HT1080 (cell line): Measurements from ENCODE around the gene TNKS1BP1. TPM values are rescaled to one million over a fixed set of nuclear protein-coding genes. Genes with fewer than 3 reads are reported as not detected.
"Not testable (repeated sequence)": the region's sequence is repeated elsewhere in the genome, so short reads cannot be mapped to it uniquely, and the experiment has no call there.

Experiments used
- DNase-seq: peaks from one replicate; pipeline ENCODE4 v3.0.0-alpha.2; 2015; ENCODE audit warnings: low read depth
- total RNA-seq: library from RNA; depleted of rRNA; stranded (reverse); fragments of >200 nt; shearing (Covaris generic); gene quantifications from 2 replicates; pipeline ENCODE4 v1.2.3, GENCODE V29; 2014

TNKS1BP1 gene
- total RNA-seq, 1 experiment from 2014 or later: 57.0 TPM

- DNase-seq: no peak
These were observed 29.1 kb upstream of the TNKS1BP1 start for GRCh38 chr11:57353852-57354251.

DNA sequence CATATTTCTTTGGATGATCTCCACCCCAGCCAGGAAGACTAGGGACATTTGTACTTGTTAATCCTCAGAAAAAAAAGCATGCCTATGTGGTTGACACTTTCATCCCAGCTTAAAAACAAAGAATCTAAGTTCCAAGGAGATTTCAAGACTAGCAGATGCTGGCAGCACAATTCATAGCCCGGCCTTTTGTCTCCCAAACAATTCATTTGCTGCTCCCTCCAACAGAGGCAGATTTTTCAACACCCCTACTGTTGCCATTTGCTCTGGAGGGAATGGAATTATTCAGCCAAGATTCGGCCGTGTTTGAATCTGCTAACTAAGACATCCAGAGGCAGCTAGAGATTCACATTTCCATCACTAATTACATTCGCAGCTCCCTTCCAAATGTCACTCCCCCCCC is 28.7 kb upstream of the TNKS1BP1 start:
- no peak for DNase-seq

DNA sequence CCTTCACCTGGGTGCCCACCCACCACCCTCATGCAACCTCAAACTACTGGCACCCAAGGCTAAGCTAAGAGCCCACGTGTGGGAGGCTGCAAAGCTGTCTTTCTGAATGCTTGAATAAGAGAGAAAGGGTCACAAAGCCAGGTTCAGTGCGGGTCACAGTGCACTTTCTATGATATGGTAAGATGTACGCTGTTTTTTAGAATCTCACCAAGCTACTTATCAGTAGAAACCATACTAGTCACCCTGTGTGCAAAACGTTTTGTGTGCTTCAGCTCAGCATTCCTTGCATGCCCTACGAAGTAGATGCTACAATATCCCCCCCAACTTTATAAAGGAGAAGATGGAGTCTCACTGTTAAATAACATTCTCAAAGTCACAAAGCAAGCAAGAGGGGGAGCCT is 28.3 kb upstream of the TNKS1BP1 start:
- no peak for DNase-seq

DNA sequence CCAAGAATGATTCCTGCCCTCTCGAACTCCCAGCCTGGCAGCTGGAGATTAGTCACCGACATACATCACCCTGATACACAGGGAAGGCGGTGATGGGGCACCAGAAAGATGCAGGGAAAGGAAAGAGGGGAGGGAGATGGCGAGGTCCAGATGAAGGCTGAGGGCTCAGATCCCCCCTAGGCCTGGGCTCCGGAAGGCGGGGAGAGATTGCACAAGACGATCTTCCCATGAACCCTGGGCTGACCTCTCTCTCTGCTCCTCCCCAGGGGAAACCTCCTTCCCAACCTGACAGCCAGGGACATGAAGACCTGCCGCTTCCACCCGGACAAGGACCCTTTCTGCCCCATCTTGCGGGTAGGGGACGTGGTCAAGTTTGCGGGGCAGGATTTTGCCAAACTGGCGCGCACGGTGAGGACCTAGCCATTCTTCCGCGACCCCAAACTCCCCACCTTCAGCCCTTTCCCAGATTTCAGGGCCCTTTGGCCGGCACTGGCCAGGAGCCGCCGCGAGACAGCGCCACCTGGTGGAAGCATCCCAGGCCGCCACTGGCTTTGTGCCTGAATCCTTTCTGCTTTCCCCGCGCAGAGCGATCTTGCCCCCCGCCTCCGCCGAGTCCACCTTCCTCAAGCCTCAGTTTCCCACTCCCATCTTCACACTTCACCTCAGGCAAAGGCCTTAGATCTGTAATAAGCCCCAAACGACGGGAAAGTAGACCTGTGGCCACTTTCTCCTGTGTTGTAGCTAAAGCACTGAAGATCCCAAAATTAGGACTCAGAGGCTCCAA is 24.9 kb upstream of the TNKS1BP1 start:
- DNase-seq: peak; percentile 54

DNA sequence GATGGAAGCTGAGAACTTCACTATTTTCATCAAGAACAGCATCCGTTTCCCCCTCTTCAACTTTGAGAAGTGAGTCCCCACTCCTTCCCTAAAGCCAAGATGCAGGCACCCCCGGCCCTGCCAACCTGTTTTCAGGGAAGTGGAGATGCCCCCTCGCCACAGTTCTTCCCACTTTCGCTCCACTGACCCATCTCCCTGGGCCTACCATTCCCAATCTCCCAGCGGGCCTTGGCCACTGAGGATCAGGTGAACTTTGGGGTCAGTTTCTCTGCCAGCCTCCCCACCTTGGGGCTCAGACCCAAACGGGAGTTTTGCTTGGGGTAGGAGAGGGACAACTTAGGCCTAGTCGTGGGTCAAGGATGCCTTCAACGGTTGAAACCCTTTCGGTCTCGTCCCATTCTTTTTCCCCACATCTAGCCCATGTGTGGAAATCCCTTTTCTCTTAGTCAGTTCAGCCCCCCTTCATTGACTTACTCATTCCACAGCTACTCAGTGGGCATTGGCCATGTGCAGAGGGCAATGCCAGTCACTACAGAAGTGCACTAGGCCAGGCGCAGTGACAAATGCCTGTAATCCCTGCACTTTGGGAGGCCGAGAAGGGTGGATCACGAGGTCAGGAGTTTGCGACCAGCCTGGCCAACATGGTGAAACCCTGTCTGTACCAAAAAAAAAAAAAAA is 24.0 kb upstream of the TNKS1BP1 start:
- DNase-seq: no peak

DNA sequence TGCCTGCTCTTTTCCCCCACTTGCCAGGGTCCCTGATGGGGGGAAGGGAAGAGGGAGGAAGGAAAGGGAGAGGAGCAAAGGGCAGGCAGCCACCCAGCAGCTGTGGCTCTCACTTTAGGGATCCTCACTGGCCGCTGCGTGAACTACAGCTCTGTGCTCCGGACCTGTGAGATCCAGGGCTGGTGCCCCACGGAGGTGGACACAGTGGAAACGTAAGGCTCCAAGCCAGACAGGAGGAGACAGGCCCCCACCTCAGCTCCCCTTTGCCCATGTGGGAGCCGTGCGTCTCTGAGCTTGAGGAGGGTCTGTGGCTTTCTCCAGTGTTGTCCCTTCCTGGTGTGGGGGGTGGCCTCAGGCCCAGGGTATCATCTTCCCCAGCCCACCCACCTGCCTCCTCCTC is 23.3 kb upstream of the TNKS1BP1 start:
- DNase-seq: no peak

GRCh38 chr11:57347336-57347735 is 22.6 kb upstream of the TNKS1BP1 start:
- DNase-seq: no peak

DNA sequence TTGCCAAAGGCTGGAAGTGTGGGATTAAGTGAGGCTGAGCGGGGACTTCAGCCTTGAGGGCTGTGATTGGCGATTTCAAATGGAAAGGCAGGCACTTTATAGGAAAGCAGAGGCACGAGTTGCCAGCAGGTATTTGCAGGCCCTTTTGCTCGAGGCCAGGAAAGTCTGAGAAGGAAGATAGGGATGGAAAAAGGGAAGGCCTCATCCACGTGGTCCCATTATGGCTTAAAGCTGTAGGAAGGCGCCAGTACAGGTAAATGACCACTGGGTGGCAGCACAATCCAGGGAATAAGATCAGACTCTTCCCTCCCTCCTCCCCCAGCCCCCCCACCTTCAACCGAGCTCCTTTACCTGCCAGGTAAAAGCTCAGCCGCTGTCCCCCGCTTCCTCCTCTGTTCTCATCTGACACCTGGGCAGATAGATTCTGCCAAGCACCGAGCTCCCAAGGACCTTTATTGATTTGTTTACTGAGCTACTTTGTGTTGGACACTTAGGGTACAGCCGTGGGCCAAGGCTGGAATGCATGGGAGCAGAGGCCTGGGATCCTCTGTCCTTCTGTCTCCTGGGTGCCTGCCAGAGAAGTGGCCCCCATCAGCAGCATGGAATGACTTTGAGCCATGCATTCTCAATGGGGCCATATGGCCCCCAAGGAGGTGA is 20.9 kb upstream of the TNKS1BP1 start:
- DNase-seq: peak; percentile 53

GRCh38 chr11:57344826-57345225 is 20.1 kb upstream of the TNKS1BP1 start:
- no peak for DNase-seq

DNA sequence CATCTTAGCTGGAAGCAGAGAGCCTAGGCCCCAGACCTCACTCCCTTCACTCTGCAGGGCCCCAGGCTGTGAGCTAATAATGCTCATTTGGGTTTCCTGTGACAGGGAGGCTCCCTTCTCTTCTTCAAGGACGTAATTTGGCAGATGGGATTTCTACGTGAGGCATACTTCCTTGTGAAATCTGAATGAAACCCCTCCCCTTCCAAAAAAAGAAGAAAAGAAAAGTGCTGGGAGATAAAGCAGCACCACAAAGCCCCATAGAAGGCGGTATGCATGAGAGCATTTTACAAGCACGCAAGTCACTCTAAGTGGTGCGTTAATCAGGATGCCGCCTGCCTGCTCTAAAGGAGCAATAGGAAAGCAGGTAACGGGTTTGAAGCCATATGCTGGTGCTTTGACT is 19.1 kb upstream of the TNKS1BP1 start:
- no peak for DNase-seq

- DNase-seq: no peak
These were observed 17.9 kb upstream of the TNKS1BP1 start for GRCh38 chr11:57342702-57343101.

DNA sequence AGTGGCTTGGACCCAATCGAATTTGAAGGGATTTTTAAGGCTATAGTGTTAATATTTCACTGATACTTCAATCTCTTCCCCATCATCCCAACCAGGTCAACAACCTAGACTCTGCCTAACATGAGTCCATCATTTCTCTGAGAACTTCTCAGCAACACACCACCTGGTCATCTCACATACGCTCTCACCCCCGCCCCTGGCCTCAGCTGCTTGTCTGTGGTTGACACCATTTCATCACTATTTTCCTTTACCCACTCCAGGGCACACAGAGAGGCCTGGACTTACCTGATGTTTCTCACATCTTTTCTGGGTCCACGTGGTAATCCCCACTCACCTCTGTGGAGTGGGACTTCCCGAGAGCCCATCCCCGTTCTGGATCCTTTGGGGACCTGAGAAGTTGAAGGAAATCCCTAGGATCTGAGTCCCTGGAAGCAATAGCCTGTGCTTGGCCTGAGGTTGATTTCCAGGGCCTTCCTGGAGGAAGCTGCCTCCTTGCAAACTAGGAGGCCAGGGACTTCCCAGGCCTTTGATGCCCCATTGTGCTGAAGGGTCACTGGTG is 16.6 kb upstream of the TNKS1BP1 start:
- DNase-seq: no peak

- no peak for DNase-seq
These were observed 15.4 kb upstream of the TNKS1BP1 start for GRCh38 chr11:57340039-57340615.

DNA sequence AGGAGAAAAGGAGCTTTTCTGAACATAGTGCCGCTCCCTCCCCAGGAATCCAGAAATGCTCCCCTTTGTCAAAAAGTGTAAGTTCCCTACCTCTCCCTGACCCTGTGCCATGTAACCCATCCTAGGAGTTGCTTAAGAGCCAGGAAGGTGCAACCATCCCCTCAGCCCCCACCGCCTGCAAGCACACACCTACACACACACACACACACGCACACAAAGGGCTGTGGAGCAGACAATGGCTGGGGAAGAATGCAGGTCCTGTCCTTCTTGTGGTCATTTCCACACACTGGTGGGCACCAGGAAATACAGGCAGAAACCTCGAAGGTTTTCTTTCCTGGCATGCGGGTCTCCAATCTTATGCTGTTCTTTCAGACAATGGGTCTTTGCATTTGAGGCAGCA is 14.6 kb upstream of the TNKS1BP1 start:
- no peak for DNase-seq

DNA sequence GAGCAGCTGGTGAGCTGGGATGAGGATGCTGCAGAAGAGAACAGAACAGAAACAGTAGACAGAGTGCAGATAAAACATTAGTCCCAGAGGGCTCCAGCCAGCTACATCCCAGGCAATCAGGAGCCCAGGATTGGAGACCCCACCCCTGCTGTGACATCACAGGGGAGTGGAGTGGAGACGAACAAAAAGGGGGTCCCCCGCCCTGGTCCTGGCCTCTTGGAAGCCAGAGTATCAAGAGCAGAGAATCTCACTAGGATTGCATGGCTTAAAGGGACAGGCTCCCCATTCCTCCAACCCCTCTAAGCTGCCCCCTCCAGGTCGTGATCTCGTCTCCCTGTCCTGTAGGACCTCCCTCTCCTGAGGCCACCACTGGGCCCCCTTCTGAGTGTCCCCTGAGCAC is 13.4 kb upstream of the TNKS1BP1 start, which contains the start of gene P2RX3:
TSS of gene P2RX3 (plus strand) at position 211 of the 400 bp plus-strand sequence. CDS start 199 bp downstream, outside the sequence.
- no peak for DNase-seq

GRCh38 chr11:57336856-57337255 is 12.1 kb upstream of the TNKS1BP1 start:
- not testable (repeated sequence) for DNase-seq

DNA sequence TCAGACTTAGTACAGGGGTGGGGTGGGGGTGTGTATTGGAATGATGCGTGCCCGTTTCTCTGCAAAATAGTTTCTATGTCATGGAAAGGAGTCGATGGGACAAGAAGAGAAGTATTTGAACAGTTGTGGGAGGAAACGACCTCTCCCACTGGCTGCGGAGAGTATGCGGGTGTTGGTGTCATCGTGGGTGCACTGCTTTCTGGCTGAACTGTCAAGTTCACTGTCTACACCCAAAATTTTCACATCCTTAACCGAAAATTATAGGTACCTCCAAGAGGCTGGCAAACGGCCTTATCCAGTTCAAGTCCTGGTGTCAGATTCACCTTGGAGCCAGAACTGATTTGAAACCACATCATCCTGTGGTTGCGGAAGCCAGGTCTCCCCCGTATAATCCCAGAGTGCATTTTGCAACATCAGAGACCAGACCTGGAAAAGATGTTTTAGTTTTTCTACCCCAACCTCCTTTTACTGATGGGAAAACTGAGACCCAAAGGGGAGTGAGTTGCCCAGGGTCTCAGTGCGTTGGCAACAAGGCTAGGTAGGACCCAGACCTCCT is 11.4 kb upstream of the TNKS1BP1 start:
- DNase-seq: no peak

DNA sequence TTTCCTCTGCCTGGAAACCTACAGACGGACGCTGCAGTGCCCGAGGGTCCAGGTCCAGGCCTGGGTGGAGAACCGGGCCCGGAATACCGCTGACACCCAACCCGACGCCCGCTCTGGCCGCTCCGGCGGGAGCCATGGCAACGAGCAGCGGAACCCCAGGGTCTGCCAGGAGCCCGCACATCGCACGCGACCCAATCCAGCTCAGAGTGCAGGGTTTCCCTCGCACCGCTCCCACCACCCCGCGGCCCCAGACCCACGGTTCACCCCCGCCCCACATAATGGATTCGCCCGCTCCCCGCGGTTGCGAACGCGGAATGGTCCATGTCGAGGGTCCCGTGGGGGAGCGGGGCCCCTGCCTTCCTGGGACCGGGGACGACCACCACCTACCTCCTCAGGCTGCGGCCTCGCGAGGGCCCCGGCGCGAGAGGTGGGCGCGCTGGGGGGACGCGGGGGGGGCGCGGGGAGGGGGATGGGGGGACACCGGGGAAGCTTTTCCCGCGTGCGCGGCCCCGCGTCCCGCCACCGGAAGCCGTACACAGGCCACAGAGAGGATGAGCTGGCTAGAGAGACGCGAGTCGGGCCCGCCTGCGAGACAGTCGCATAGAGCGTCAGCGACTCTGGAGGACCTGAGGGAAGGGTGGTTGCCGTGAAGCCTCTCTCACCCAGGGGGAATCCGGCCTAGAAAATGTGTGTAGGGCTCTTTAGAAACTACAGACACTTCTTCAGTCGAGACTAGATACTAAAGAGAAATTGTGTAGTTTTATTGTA is 10.8 kb upstream of the TNKS1BP1 start, which contains the start of gene SSRP1:
TSS of gene SSRP1 (minus strand) at position 550 of the 768 bp plus-strand sequence. CDS start 771 bp downstream, outside the sequence.
- peak; percentile 80 for DNase-seq

GRCh38 chr11:57335023-57335342 is 10.2 kb upstream of the TNKS1BP1 start:
- DNase-seq: no peak

GRCh38 chr11:57332694-57333440 is 8.1 kb upstream of the TNKS1BP1 start:
- no peak for DNase-seq
